Activated CD4-positive, alpha-beta T cell treated with anti-CD3 and anti-CD28 coated beads for 1 hour (primary cell): ENCODE results near the gene SLC19A1.
"Not testable (repeated sequence)": the region's sequence is repeated elsewhere in the genome, so short reads cannot be mapped to it uniquely, and the experiment has no call there.

Experiments
- DNase-seq: peaks from one replicate; pipeline ENCODE4 v3.0.0-alpha.2; 2020

SLC19A1 gene

GRCh38 chr21:45576838-45577737 lies 34.8 kb upstream of the SLC19A1 start:
- DNase-seq = no peak

GRCh38 chr21:45575993-45576837 lies 34.0 kb upstream of the SLC19A1 start:
- DNase-seq = no peak

- peak; percentile 6 for DNase-seq
These were observed 33.2 kb upstream of the SLC19A1 start for GRCh38 chr21:45575304-45575992.

GRCh38 chr21:45574691-45575090 lies 32.5 kb upstream of the SLC19A1 start:
- no peak for DNase-seq

GRCh38 chr21:45574081-45574501 lies 31.9 kb upstream of the SLC19A1 start:
- peak; percentile 0 for DNase-seq

- peak; percentile 2 for DNase-seq
These were observed 31.3 kb upstream of the SLC19A1 start for GRCh38 chr21:45573452-45574035.

- DNase-seq = no peak
These were observed 30.7 kb upstream of the SLC19A1 start for GRCh38 chr21:45572783-45573451.

GRCh38 chr21:45572231-45572630 lies 30.0 kb upstream of the SLC19A1 start:
- peak; percentile 3 for DNase-seq

GRCh38 chr21:45571641-45572040 lies 29.4 kb upstream of the SLC19A1 start:
- DNase-seq = no peak

- DNase-seq = no peak
These were observed 28.8 kb upstream of the SLC19A1 start for GRCh38 chr21:45570826-45571601.

GRCh38 chr21:45570071-45570470 lies 27.8 kb upstream of the SLC19A1 start:
- DNase-seq = no peak

GRCh38 chr21:45568383-45568782 lies 26.1 kb upstream of the SLC19A1 start:
- DNase-seq = no peak

GRCh38 chr21:45564137-45564536 lies 21.9 kb upstream of the SLC19A1 start:
- peak; percentile 4 for DNase-seq

- DNase-seq = no peak
These were observed 20.7 kb upstream of the SLC19A1 start for GRCh38 chr21:45562965-45563364.

- DNase-seq = no peak
These were observed 20.2 kb upstream of the SLC19A1 start for GRCh38 chr21:45562402-45562801.

- not testable (repeated sequence) for DNase-seq
These were observed 19.0 kb upstream of the SLC19A1 start for GRCh38 chr21:45561241-45561640.

GRCh38 chr21:45560106-45561021 lies 18.1 kb upstream of the SLC19A1 start:
- DNase-seq = no peak

GRCh38 chr21:45559216-45560105 lies 17.2 kb upstream of the SLC19A1 start:
- DNase-seq = no peak
